BLaER1 treated with 17β-estradiol and CSF1 and Interleukin-3, amounts not matched to agents 10 nM and 100 nM (cell line): ENCODE measurements around the gene LPP.

Source experiments
- H3K27ac ChIP-seq, 11 experiments: shearing (Covaris generic); formaldehyde crosslinking; 2 replicates each; pipeline ENCODE4 v1.8.1; 2022
- H3K27me3 ChIP-seq, 11 experiments: shearing (Covaris generic); formaldehyde crosslinking; 2 replicates each; pipeline ENCODE4 v1.8.1; 2022
- H3K36me3 ChIP-seq, 11 experiments: shearing (Covaris generic); formaldehyde crosslinking; 2 replicates each; pipeline ENCODE4 v1.8.1; 2022
- H3K4me1 ChIP-seq, 10 experiments: shearing (Covaris generic); formaldehyde crosslinking; 2 replicates each; pipeline ENCODE4 v1.8.1; 2022
- H3K4me2 ChIP-seq, 11 experiments: shearing (Covaris generic); formaldehyde crosslinking; 2 replicates each; pipeline ENCODE4 v1.8.1; 2022
- H3K4me3 ChIP-seq, 10 experiments: shearing (Covaris generic); formaldehyde crosslinking; 2 replicates each; pipeline ENCODE4 v1.8.1; 2022
- H3K9ac ChIP-seq, 11 experiments: shearing (Covaris generic); formaldehyde crosslinking; 2 replicates each; pipeline ENCODE4 v1.8.1; 2022
- H3K9me3 ChIP-seq, 11 experiments: shearing (Covaris generic); formaldehyde crosslinking; replicated peaks in 1 of 11; 2 replicates each; pipeline ENCODE4 v1.8.1; 2022
- H4K20me1 ChIP-seq, 11 experiments: shearing (Covaris generic); formaldehyde crosslinking; 2 replicates each; pipeline ENCODE4 v1.8.1; 2022
- Cebpa-rat ChIP-seq, 11 experiments: shearing (Covaris generic); IDR thresholded peaks; 2 replicates each; pipeline ENCODE4 v1.8.1; 2022

LPP gene

GRCh38 chr3:188396900-188397299 lies 242.9 kb downstream of the LPP start:
- Histone ChIP-seq H3K4me1 (peaks cover 14 to 90% (median 21%) of the 10 kb centered on the region in 10 experiments), H3K36me3 (peaks cover 0 to 6% (median 0%) of the 10 kb centered on the region in 11 experiments; a peak in 3 of 22 replicates), H3K9ac (peak overlapping the region; percentile 4 to 80 (median 48); a peak in 18 of 22 replicates), H3K27ac (peak overlapping the region in 8 of 11 experiments; percentile 3 to 85 (median 63); a peak in 15 of 22 replicates), H4K20me1 (no peaks in the 10 kb centered on the region), H3K4me2 (peak overlapping the region; percentile 46 to 84 (median 55)), H3K9me3 (peaks cover 0 to 12% (median 0%) of the 10 kb centered on the region in 11 experiments; a peak in 3 of 22 replicates), H3K4me3 (peak overlapping the region in 3 of 10 experiments; percentile 14 to 27 (median 14); a peak in 3 of 20 replicates), H3K27me3 (no peaks in the 10 kb centered on the region)
- TF ChIP-seq Cebpa-rat (IDR thresholded peaks at IDR 0.05), result no peak

- Histone ChIP-seq H3K4me1 (peaks cover 14 to 92% (median 22%) of the 10 kb centered on the region in 10 experiments), H3K27ac (peak overlapping the region in 8 of 11 experiments; percentile 3 to 85 (median 63); a peak in 13 of 22 replicates), H3K27me3 (no peaks in the 10 kb centered on the region), H3K9ac (peak overlapping the region in 9 of 11 experiments; percentile 25 to 80 (median 52); a peak in 15 of 22 replicates), H3K4me3 (peak overlapping the region in 2 of 10 experiments; percentile 14 to 27; a peak in 1 of 20 replicates), H3K4me2 (peak overlapping the region; percentile 46 to 84 (median 55)), H3K36me3 (peaks cover 0 to 6% (median 0%) of the 10 kb centered on the region in 11 experiments; a peak in 3 of 22 replicates), H4K20me1 (no peaks in the 10 kb centered on the region), H3K9me3 (peaks cover 0 to 15% (median 0%) of the 10 kb centered on the region in 11 experiments; a peak in 5 of 22 replicates)
- no peak for TF ChIP-seq Cebpa-rat (IDR thresholded peaks at IDR 0.05)
Observed at GRCh38 chr3:188397766-188398705, 244.1 kb downstream of the LPP start.

GRCh38 chr3:188400494-188401243 lies 246.7 kb downstream of the LPP start:
- Histone ChIP-seq H3K27ac (peak overlapping the region in 5 of 11 experiments; percentile 11 to 85 (median 67); a peak in 9 of 22 replicates), H3K9ac (peak overlapping the region in 3 of 11 experiments; percentile 28 to 68 (median 65); a peak in 4 of 22 replicates), H3K4me3 (no peak overlapping the region; a peak in 1 of 20 replicates), H3K27me3 (no peaks in the 10 kb centered on the region), H3K36me3 (peaks cover 0 to 24% (median 2%) of the 10 kb centered on the region in 11 experiments; a peak in 6 of 22 replicates), H3K4me1 (peaks cover 14 to 74% (median 27%) of the 10 kb centered on the region in 10 experiments), H3K4me2 (peak overlapping the region in 4 of 11 experiments; percentile 28 to 84 (median 66); a peak in 8 of 22 replicates), H3K9me3 (peaks cover 0 to 16% (median 4%) of the 10 kb centered on the region in 11 experiments; a peak in 7 of 22 replicates), H4K20me1 (no peaks in the 10 kb centered on the region)
- no peak for TF ChIP-seq Cebpa-rat (IDR thresholded peaks at IDR 0.05)

GRCh38 chr3:188401244-188401993 lies 247.5 kb downstream of the LPP start:
- Histone ChIP-seq H3K9ac (peak overlapping the region in 3 of 11 experiments; percentile 28 to 68 (median 62); a peak in 4 of 22 replicates), H3K27ac (peak overlapping the region in 4 of 11 experiments; percentile 58 to 85 (median 69); a peak in 7 of 22 replicates), H3K4me2 (peak overlapping the region in 3 of 11 experiments; percentile 54 to 84 (median 77); a peak in 5 of 22 replicates)

GRCh38 chr3:188402229-188402628 lies 248.3 kb downstream of the LPP start:
- H3K9ac ChIP-seq, result no peak overlapping the region
- H3K27ac ChIP-seq, result 0 out of 22 replicates have a peak overlapping the region, but pooled peaks of 1 of the 11 experiments have one; percentile 85
- H3K9me3 ChIP-seq, result peaks cover 0 to 23% (median 5%) of the 10 kb centered on the region in 11 experiments; a peak in 8 of 22 replicates

More at GRCh38 chr3:188401244-188401993, 247.5 kb downstream of the LPP start:
- H4K20me1 ChIP-seq, result no peaks in the 10 kb centered on the region
- H3K4me3 ChIP-seq, result no peak overlapping the region
- no peaks in the 10 kb centered on the region for H3K27me3 ChIP-seq
- no peak for TF ChIP-seq Cebpa-rat (IDR thresholded peaks at IDR 0.05)
- peaks cover 0 to 22% (median 5%) of the 10 kb centered on the region in 11 experiments; a peak in 8 of 22 replicates for H3K9me3 ChIP-seq
- H3K4me1 ChIP-seq, result peaks cover 14 to 68% (median 26%) of the 10 kb centered on the region in 10 experiments
- peaks cover 6 to 30% (median 9%) of the 10 kb centered on the region in 11 experiments; a peak in 21 of 22 replicates for H3K36me3 ChIP-seq

GRCh38 chr3:188403404-188403803 lies 249.4 kb downstream of the LPP start:
- Histone ChIP-seq H4K20me1 (no peaks in the 10 kb centered on the region), H3K4me2 (no peak overlapping the region), H3K4me3 (no peak overlapping the region), H3K36me3 (peaks cover 16 to 46% (median 28%) of the 10 kb centered on the region in 11 experiments), H3K9ac (no peak overlapping the region), H3K9me3 (peaks cover 0 to 21% (median 5%) of the 10 kb centered on the region in 11 experiments; a peak in 8 of 22 replicates), H3K4me1 (peaks cover 0 to 53% (median 11%) of the 10 kb centered on the region in 10 experiments; a peak in 11 of 20 replicates), H3K27ac (no peak overlapping the region), H3K27me3 (no peaks in the 10 kb centered on the region)
- no peak for TF ChIP-seq Cebpa-rat (IDR thresholded peaks at IDR 0.05)

More at GRCh38 chr3:188402229-188402628, 248.3 kb downstream of the LPP start:
- Histone ChIP-seq H4K20me1 (no peaks in the 10 kb centered on the region), H3K4me2 (peak overlapping the region in 2 of 11 experiments; percentile 15 to 77; a peak in 2 of 22 replicates), H3K4me3 (no peak overlapping the region), H3K36me3 (peaks cover 13 to 38% (median 17%) of the 10 kb centered on the region in 11 experiments; a peak in 21 of 22 replicates), H3K27me3 (no peaks in the 10 kb centered on the region), H3K4me1 (peaks cover 7 to 62% (median 19%) of the 10 kb centered on the region in 10 experiments)
- TF ChIP-seq Cebpa-rat (IDR thresholded peaks at IDR 0.05), result no peak

GRCh38 chr3:188404124-188404523 lies 250.2 kb downstream of the LPP start:
- Histone ChIP-seq H3K9ac (no peak overlapping the region), H3K4me2 (no peak overlapping the region)
- no peak for TF ChIP-seq Cebpa-rat (IDR thresholded peaks at IDR 0.05)

More at GRCh38 chr3:188404124-188404523, 250.2 kb downstream of the LPP start:
- peaks cover 22 to 50% (median 31%) of the 10 kb centered on the region in 11 experiments for H3K36me3 ChIP-seq
- H3K27me3 ChIP-seq, result no peaks in the 10 kb centered on the region
- peaks cover 0 to 51% (median 11%) of the 10 kb centered on the region in 10 experiments; a peak in 11 of 20 replicates for H3K4me1 ChIP-seq
- no peak overlapping the region for H3K27ac ChIP-seq
- no peaks in the 10 kb centered on the region for H4K20me1 ChIP-seq
- H3K4me3 ChIP-seq, result no peak overlapping the region
- peaks cover 0 to 21% (median 5%) of the 10 kb centered on the region in 11 experiments; a peak in 8 of 22 replicates for H3K9me3 ChIP-seq
